ENCODE results near the gene NCOA7.

DNA sequence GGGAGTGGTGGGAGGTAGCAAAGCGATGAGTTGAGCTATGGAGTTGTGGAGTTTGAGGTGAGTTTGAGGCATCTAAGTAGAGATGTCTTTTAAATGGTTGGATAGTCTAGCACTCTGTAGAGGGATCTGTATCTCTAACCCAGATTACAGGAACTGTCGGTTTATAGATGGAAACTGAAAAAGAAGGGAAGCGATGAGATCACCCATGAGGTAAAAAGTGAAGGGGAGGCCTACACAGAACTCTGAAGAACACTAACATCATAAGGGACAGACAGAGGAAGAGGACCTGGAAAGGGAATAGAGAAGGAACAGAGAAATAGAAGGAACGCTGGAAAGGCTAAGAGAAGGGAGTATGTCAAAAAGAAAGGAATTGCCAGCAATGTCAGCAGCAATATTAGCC is 168.3 kb downstream of the NCOA7 start:
- no peak for TF ChIP-seq CTCF (conservative IDR thresholded peaks at IDR 0.05)
- no peak for TF ChIP-seq EZH2 (IDR thresholded peaks at IDR 0.05; ENCODE audit: low read depth)

Measured in PC-9 (cell line).